H1 (cell line): ENCODE data around the gene GOLGA6L10.

Source experiments
- EP300 ChIP-seq, 2 experiments: IDR thresholded peaks; 1 replicate in 1 of 2; 2 replicates in 1 of 2; pipeline ENCODE4 v1.6.1; 2011 to 2012; ENCODE audit warnings: low read depth in 2 of 2, low read length in 2 of 2, mild to moderate bottlenecking in 2 of 2, borderline replicate concordance in 1 of 2, inconsistent platforms in 1 of 2, moderate library complexity in 1 of 2
- POLR2AphosphoS5 ChIP-seq: IDR thresholded peaks from 2 replicates; pipeline ENCODE4 v1.6.1; 2011; ENCODE audit warnings: low read depth, low read length
- TF ChIP-seq, protein P1 (sequence below), 3 experiments: IDR thresholded peaks; 1 replicate in 2 of 3; 2 replicates in 1 of 3; pipeline versions ENCODE4 v1.5.1 to v1.6.1; 2011; ENCODE audit warnings: low read length in 3 of 3, mild to moderate bottlenecking in 3 of 3, inconsistent platforms in 2 of 3, low read depth in 1 of 3, moderate library complexity in 1 of 3; ENCODE audit not compliant: insufficient read depth in 1 of 3; ENCODE audit errors: control extremely low read depth in 1 of 3

GRCh38 chr15:82304778-82305090 lies 44.5 kb downstream of the GOLGA6L10 start:
- TF ChIP-seq, protein P1, sequence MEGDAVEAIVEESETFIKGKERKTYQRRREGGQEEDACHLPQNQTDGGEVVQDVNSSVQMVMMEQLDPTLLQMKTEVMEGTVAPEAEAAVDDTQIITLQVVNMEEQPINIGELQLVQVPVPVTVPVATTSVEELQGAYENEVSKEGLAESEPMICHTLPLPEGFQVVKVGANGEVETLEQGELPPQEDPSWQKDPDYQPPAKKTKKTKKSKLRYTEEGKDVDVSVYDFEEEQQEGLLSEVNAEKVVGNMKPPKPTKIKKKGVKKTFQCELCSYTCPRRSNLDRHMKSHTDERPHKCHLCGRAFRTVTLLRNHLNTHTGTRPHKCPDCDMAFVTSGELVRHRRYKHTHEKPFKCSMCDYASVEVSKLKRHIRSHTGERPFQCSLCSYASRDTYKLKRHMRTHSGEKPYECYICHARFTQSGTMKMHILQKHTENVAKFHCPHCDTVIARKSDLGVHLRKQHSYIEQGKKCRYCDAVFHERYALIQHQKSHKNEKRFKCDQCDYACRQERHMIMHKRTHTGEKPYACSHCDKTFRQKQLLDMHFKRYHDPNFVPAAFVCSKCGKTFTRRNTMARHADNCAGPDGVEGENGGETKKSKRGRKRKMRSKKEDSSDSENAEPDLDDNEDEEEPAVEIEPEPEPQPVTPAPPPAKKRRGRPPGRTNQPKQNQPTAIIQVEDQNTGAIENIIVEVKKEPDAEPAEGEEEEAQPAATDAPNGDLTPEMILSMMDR (IDR thresholded peaks at IDR 0.05; ENCODE audit: control extremely low read depth in 1 of 3, insufficient read depth in 1 of 3, low read depth in 1 of 3, low read length in 3 of 3): no peak
- TF ChIP-seq EP300 (IDR thresholded peaks at IDR 0.05; ENCODE audit: borderline replicate concordance in 1 of 2, low read depth in 2 of 2, low read length in 2 of 2) (no peak), POLR2AphosphoS5 (no peak)
